HUES64 (cell line): ENCODE data around the gene LMO7.

ENCODE experiments used
- H3K27ac ChIP-seq: 2 replicates; pipeline ENCODE4 v1.7.0; 2013; ENCODE audit warnings: low read depth, low read length, inconsistent platforms
- H3K27me3 ChIP-seq: 2 replicates; pipeline ENCODE4 v1.6.1; 2013; ENCODE audit warnings: mild to moderate bottlenecking, low read length; ENCODE audit not compliant: insufficient read depth
- H3K36me3 ChIP-seq: 2 replicates; pipeline ENCODE4 v1.6.1; 2013; ENCODE audit warnings: mild to moderate bottlenecking, low read length; ENCODE audit not compliant: insufficient read depth
- H3K4me1 ChIP-seq: 2 replicates; pipeline ENCODE4 v1.6.1; 2013; ENCODE audit warnings: mild to moderate bottlenecking, low read length, moderate library complexity; ENCODE audit not compliant: insufficient read depth
- H3K4me3 ChIP-seq: 2 replicates; pipeline ENCODE4 v1.5.1; 2013; ENCODE audit warnings: mild to moderate bottlenecking, low read length, moderate library complexity
- H3K9ac ChIP-seq: 2 replicates; pipeline ENCODE4 v1.6.1; 2013; ENCODE audit warnings: mild to moderate bottlenecking, low read depth, low read length
- H3K9me3 ChIP-seq: 2 replicates; pipeline ENCODE4 v1.6.1; 2013; ENCODE audit warnings: low read depth, low read length; ENCODE audit not compliant: insufficient read depth
- WGBS: fragments of 150-250, 120-280 bp; methylation state at CpG from one replicate; pipeline ENCODE4 v1.1.7; 2013; ENCODE audit warnings: missing lambda C conversion rate; 5-methylcytosine and 5-hydroxymethylcytosine counted together

Gene LMO7

GRCh38 chr13:75889427-75889826 lies 253.3 kb downstream of the LMO7 start:
- Histone ChIP-seq H3K4me3 (no peak overlapping the region), H3K9ac (0 out of 2 replicates have a peak overlapping the region, but pooled peaks have one; percentile 7), H3K27me3 (no peaks in the 10 kb centered on the region), H3K36me3 (no peaks in the 10 kb centered on the region), H3K4me1 (peaks cover 35% of the 10 kb centered on the region), H3K27ac (peak overlapping the region; percentile 69), H3K9me3 (no peaks in the 10 kb centered on the region)

- WGBS = 76% methylated on average over 3 of the region's 3 CpGs
- Histone ChIP-seq H3K27ac (no peak overlapping the region), H3K9me3 (no peaks in the 10 kb centered on the region), H3K36me3 (no peaks in the 10 kb centered on the region), H3K4me1 (peaks cover 14% of the 10 kb centered on the region), H3K9ac (no peak overlapping the region), H3K4me3 (no peak overlapping the region), H3K27me3 (no peaks in the 10 kb centered on the region)
These were observed 259.0 kb downstream of the LMO7 start for GRCh38 chr13:75895168-75895567.

- Histone ChIP-seq H3K4me3 (no peak overlapping the region), H3K9ac (no peak overlapping the region), H3K4me1 (peaks cover 14% of the 10 kb centered on the region), H3K36me3 (no peaks in the 10 kb centered on the region), H3K9me3 (no peaks in the 10 kb centered on the region), H3K27me3 (no peaks in the 10 kb centered on the region), H3K27ac (no peak overlapping the region)
- WGBS = 100% methylated on average over 1 of the region's 2 CpGs
These were observed 260.1 kb downstream of the LMO7 start for GRCh38 chr13:75896271-75896670.

- no peaks in the 10 kb centered on the region for H3K9me3 ChIP-seq
- no peaks in the 10 kb centered on the region for H3K36me3 ChIP-seq
- no peak overlapping the region for H3K4me3 ChIP-seq
- WGBS = 67% methylated on average over 1 of the region's 3 CpGs
- peaks cover 5% of the 10 kb centered on the region; the same call in 1 of the 2 replicates for H3K4me1 ChIP-seq
- no peaks in the 10 kb centered on the region for H3K27me3 ChIP-seq
- no peak overlapping the region for H3K9ac ChIP-seq
- no peak overlapping the region for H3K27ac ChIP-seq
These were observed 261.3 kb downstream of the LMO7 start for GRCh38 chr13:75897386-75897785.

- no peaks in the 10 kb centered on the region for H3K36me3 ChIP-seq
- H3K27ac ChIP-seq = no peak overlapping the region
- WGBS = 91% methylated on average over 2 of the region's 2 CpGs
These were observed 265.4 kb downstream of the LMO7 start for GRCh38 chr13:75901501-75901900.

GRCh38 chr13:75902166-75903104 lies 266.3 kb downstream of the LMO7 start:
- H3K27ac ChIP-seq = no peak overlapping the region
- 97% methylated on average over 7 of the region's 8 CpGs for WGBS

More at GRCh38 chr13:75901501-75901900, 265.4 kb downstream of the LMO7 start:
- Histone ChIP-seq H3K9ac (no peak overlapping the region), H3K4me3 (no peak overlapping the region), H3K4me1 (peaks cover 5% of the 10 kb centered on the region; the same call in 1 of the 2 replicates), H3K27me3 (no peaks in the 10 kb centered on the region), H3K9me3 (no peaks in the 10 kb centered on the region)

GRCh38 chr13:75904012-75904411 lies 267.9 kb downstream of the LMO7 start:
- 100% methylated on average over 1 of the region's 2 CpGs for WGBS
- no peaks in the 10 kb centered on the region for H3K36me3 ChIP-seq
- no peak overlapping the region for H3K9ac ChIP-seq
- peaks cover 11% of the 10 kb centered on the region for H3K4me1 ChIP-seq
- no peaks in the 10 kb centered on the region for H3K9me3 ChIP-seq
- H3K27ac ChIP-seq = no peak overlapping the region
- H3K4me3 ChIP-seq = no peak overlapping the region
- no peaks in the 10 kb centered on the region for H3K27me3 ChIP-seq

More at GRCh38 chr13:75902166-75903104, 266.3 kb downstream of the LMO7 start:
- no peak overlapping the region for H3K9ac ChIP-seq
- H3K4me3 ChIP-seq = no peak overlapping the region
- no peaks in the 10 kb centered on the region for H3K9me3 ChIP-seq
- H3K27me3 ChIP-seq = no peaks in the 10 kb centered on the region
- peaks cover 5% of the 10 kb centered on the region; the same call in 1 of the 2 replicates for H3K4me1 ChIP-seq
- no peaks in the 10 kb centered on the region for H3K36me3 ChIP-seq

GRCh38 chr13:75906315-75906714 lies 270.2 kb downstream of the LMO7 start:
- no peaks in the 10 kb centered on the region for H3K36me3 ChIP-seq
- H3K27me3 ChIP-seq = no peaks in the 10 kb centered on the region
- no peak overlapping the region for H3K9ac ChIP-seq
- peaks cover 11% of the 10 kb centered on the region for H3K4me1 ChIP-seq
- no peak overlapping the region for H3K27ac ChIP-seq
- H3K9me3 ChIP-seq = no peaks in the 10 kb centered on the region
- WGBS = 95% methylated on average over 5 of the region's 5 CpGs
- no peak overlapping the region for H3K4me3 ChIP-seq

GRCh38 chr13:75907044-75907443 lies 270.9 kb downstream of the LMO7 start:
- Histone ChIP-seq H3K4me3 (no peak overlapping the region), H3K4me1 (peaks cover 11% of the 10 kb centered on the region), H3K9ac (no peak overlapping the region), H3K36me3 (no peaks in the 10 kb centered on the region), H3K27ac (no peak overlapping the region), H3K9me3 (no peaks in the 10 kb centered on the region), H3K27me3 (no peaks in the 10 kb centered on the region)
- 64% methylated on average over 4 of the region's 5 CpGs for WGBS

GRCh38 chr13:75908141-75908540 lies 272.0 kb downstream of the LMO7 start:
- H3K27ac ChIP-seq = no peak overlapping the region
- 92% methylated on average over 2 of the region's 4 CpGs for WGBS
- no peak overlapping the region for H3K4me3 ChIP-seq
- H3K4me1 ChIP-seq = peaks cover 11% of the 10 kb centered on the region
- H3K9ac ChIP-seq = no peak overlapping the region
- no peaks in the 10 kb centered on the region for H3K36me3 ChIP-seq
- no peaks in the 10 kb centered on the region for H3K27me3 ChIP-seq
- no peaks in the 10 kb centered on the region for H3K9me3 ChIP-seq
